ENCODE measurements around the gene SLC26A8.

DNA sequence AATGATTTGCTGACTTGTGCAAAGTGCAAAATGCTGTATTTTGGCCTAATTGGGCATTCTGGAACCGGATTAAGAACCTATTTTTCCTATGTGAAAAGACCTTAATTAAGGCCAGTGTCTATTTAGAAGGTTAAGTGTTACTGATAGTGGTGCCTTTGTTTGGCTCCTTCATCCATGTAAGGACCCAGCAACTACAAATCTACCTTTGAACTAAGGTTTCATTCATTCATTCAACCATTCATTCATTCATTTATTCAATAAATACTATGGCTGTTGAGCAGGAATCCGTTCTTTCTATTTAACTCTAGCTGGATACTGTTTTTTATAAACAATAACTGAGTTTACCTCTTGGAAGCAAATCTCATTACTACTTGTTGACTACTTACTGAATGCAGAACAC, 36.8 kb upstream of the SLC26A8 start:
- TF ChIP-seq, protein P1, sequence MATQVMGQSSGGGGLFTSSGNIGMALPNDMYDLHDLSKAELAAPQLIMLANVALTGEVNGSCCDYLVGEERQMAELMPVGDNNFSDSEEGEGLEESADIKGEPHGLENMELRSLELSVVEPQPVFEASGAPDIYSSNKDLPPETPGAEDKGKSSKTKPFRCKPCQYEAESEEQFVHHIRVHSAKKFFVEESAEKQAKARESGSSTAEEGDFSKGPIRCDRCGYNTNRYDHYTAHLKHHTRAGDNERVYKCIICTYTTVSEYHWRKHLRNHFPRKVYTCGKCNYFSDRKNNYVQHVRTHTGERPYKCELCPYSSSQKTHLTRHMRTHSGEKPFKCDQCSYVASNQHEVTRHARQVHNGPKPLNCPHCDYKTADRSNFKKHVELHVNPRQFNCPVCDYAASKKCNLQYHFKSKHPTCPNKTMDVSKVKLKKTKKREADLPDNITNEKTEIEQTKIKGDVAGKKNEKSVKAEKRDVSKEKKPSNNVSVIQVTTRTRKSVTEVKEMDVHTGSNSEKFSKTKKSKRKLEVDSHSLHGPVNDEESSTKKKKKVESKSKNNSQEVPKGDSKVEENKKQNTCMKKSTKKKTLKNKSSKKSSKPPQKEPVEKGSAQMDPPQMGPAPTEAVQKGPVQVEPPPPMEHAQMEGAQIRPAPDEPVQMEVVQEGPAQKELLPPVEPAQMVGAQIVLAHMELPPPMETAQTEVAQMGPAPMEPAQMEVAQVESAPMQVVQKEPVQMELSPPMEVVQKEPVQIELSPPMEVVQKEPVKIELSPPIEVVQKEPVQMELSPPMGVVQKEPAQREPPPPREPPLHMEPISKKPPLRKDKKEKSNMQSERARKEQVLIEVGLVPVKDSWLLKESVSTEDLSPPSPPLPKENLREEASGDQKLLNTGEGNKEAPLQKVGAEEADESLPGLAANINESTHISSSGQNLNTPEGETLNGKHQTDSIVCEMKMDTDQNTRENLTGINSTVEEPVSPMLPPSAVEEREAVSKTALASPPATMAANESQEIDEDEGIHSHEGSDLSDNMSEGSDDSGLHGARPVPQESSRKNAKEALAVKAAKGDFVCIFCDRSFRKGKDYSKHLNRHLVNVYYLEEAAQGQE (IDR thresholded peaks at IDR 0.05; ENCODE audit: insufficient read depth in 1 of 2, low read depth in 2 of 2, low read length in 1 of 2), result no peak
- TF ChIP-seq, protein P2, sequence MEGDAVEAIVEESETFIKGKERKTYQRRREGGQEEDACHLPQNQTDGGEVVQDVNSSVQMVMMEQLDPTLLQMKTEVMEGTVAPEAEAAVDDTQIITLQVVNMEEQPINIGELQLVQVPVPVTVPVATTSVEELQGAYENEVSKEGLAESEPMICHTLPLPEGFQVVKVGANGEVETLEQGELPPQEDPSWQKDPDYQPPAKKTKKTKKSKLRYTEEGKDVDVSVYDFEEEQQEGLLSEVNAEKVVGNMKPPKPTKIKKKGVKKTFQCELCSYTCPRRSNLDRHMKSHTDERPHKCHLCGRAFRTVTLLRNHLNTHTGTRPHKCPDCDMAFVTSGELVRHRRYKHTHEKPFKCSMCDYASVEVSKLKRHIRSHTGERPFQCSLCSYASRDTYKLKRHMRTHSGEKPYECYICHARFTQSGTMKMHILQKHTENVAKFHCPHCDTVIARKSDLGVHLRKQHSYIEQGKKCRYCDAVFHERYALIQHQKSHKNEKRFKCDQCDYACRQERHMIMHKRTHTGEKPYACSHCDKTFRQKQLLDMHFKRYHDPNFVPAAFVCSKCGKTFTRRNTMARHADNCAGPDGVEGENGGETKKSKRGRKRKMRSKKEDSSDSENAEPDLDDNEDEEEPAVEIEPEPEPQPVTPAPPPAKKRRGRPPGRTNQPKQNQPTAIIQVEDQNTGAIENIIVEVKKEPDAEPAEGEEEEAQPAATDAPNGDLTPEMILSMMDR (IDR thresholded peaks at IDR 0.05), result no peak
- TF ChIP-seq POLR2AphosphoS5 (IDR thresholded peaks at IDR 0.05; ENCODE audit: low read depth, low read length) (no peak), TCF7L2 (IDR thresholded peaks at IDR 0.05; ENCODE audit: low read depth, low read length) (no peak)

All from Panc1 (cell line).